ENCODE results near the gene SELL. TPM values are rescaled to one million over a fixed set of nuclear protein-coding genes. Genes with fewer than 3 reads are reported as not detected.
A peak's percentile ranks its signal among the peaks of the same experiment; 100 is the strongest.
"Not testable (repeated sequence)": the region's sequence is repeated elsewhere in the genome, so short reads cannot be mapped to it uniquely, and the experiment has no call there.

Gene SELL
- total RNA-seq, 2 experiments from 2014 or later = 204 to 216 TPM

DNA sequence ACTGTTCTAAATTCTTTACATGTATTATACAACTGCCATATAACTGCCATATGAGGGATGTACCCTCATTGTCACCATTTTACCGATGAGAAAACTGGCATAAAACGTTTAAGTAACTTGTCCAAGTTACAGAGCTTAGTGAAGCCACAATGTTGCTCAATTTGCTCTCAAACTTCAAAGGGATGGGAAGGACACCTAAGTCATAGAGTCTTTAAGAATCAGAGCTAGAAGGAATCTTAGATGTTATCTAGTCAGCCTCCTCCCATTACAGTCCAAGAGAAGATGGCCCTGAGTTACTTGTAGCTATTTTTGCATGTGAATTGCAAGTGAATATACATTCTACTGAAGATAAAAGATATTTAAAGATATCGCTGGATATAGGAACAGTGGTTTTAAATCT lies 31.7 kb downstream of the SELL start:
- Histone ChIP-seq H3K9me3 (ENCODE audit: control insufficient read depth in 1 of 2, insufficient read depth in 1 of 2, low read length in 2 of 2) (no peaks in the 10 kb centered on the region), H3K4me3 (ENCODE audit: low read length) (no peak overlapping the region), H3K36me3 (ENCODE audit: insufficient read depth, low read length) (no peaks in the 10 kb centered on the region), H3K27me3 (ENCODE audit: control insufficient read depth in 1 of 2, insufficient read depth in 2 of 2, low read length in 2 of 2) (no peaks in the 10 kb centered on the region), H3K4me1 (ENCODE audit: insufficient read depth, low read length) (peaks cover 54% of the 10 kb centered on the region), H3K27ac (ENCODE audit: low read depth in 1 of 2, low read length in 2 of 2) (no peak overlapping the region)
- TF ChIP-seq, protein P1, sequence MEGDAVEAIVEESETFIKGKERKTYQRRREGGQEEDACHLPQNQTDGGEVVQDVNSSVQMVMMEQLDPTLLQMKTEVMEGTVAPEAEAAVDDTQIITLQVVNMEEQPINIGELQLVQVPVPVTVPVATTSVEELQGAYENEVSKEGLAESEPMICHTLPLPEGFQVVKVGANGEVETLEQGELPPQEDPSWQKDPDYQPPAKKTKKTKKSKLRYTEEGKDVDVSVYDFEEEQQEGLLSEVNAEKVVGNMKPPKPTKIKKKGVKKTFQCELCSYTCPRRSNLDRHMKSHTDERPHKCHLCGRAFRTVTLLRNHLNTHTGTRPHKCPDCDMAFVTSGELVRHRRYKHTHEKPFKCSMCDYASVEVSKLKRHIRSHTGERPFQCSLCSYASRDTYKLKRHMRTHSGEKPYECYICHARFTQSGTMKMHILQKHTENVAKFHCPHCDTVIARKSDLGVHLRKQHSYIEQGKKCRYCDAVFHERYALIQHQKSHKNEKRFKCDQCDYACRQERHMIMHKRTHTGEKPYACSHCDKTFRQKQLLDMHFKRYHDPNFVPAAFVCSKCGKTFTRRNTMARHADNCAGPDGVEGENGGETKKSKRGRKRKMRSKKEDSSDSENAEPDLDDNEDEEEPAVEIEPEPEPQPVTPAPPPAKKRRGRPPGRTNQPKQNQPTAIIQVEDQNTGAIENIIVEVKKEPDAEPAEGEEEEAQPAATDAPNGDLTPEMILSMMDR (IDR thresholded peaks at IDR 0.05) = no peak
- ChIA-PET CTCF (interaction anchor here (1.5 to 1.7 kb wide), 2 partner anchors 11 to 32 kb away, joined by 4 read pairs; no protein-coding TSS in a partner anchor), POLR2A (interaction anchor here (0.7 to 11.0 kb wide), 4 partner anchors 13 to 94 kb away, joined by 3 to 150 read pairs (median 3); partner anchors contain the start of gene F5)
- H3K4me1 Mint-ChIP-seq (ENCODE audit: low read depth) = peaks cover 63% of the 10 kb centered on the region
- no peaks in the 10 kb centered on the region for H3K9me3 Mint-ChIP-seq
- DNase-seq (no peak), ATAC-seq (ENCODE audit: poor library complexity) (no peak)
- H3K27me3 Mint-ChIP-seq = no peaks in the 10 kb centered on the region
- H3K36me3 Mint-ChIP-seq (ENCODE audit: low read depth) = no peaks in the 10 kb centered on the region
- peak overlapping the region; percentile 72 for H3K27ac Mint-ChIP-seq
- intact Hi-C loops (cut with DNase I, micrococcal nuclease) = loop anchor here (1.0 to 5.0 kb wide), 2 partner anchors 41 to 67 kb away; no protein-coding TSS in a partner anchor
- H3K4me3 Mint-ChIP-seq = no peak overlapping the region

DNA sequence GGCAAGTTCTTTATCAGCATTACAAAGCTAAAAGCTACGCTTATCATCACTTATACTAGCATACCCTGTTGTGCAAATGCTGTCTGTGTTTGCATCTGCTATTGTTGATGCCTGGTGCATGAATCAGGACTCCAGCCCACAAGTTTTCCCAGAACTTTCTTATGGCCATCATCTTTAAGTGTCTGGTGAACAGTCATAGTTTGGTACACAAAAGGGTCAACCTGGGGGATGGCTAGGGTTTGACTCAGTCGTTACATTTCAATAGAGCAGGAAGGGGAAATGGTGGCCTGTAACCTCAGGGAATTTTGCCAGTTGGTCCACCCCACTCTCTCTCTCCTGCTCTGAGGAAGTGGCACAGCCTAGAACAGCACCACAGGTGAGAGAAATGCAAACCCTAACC lies 35.4 kb downstream of the SELL start:
- Mint-ChIP-seq H3K9me3 (peaks cover 3% of the 10 kb centered on the region), H3K36me3 (ENCODE audit: low read depth) (no peaks in the 10 kb centered on the region), H3K4me1 (ENCODE audit: low read depth) (peaks cover 66% of the 10 kb centered on the region), H3K27me3 (no peaks in the 10 kb centered on the region), H3K27ac (peak overlapping the region; percentile 55), H3K4me3 (peak overlapping the region; percentile 18)
- ChIA-PET CTCF (interaction anchor here (1.4 kb wide), 1 partner anchor 14 kb away, joined by 3 read pairs; no protein-coding TSS in a partner anchor), POLR2A (interaction anchor here (0.8 to 11.0 kb wide), 3 partner anchors 16 to 71 kb away, joined by 3 to 150 read pairs (median 3); no protein-coding TSS in a partner anchor)
- Histone ChIP-seq H3K4me1 (ENCODE audit: insufficient read depth, low read length) (peaks cover 31% of the 10 kb centered on the region), H3K27ac (ENCODE audit: low read depth in 1 of 2, low read length in 2 of 2) (no peak overlapping the region), H3K9me3 (ENCODE audit: control insufficient read depth in 1 of 2, insufficient read depth in 1 of 2, low read length in 2 of 2) (no peaks in the 10 kb centered on the region), H3K4me3 (ENCODE audit: low read length) (no peak overlapping the region), H3K27me3 (ENCODE audit: control insufficient read depth in 1 of 2, insufficient read depth in 2 of 2, low read length in 2 of 2) (no peaks in the 10 kb centered on the region), H3K36me3 (ENCODE audit: insufficient read depth, low read length) (no peaks in the 10 kb centered on the region)
- no peak for DNase-seq
- TF ChIP-seq, protein P1 (IDR thresholded peaks at IDR 0.05) = no peak
- ATAC-seq (ENCODE audit: poor library complexity) = no peak
- intact Hi-C loops (cut with DNase I, micrococcal nuclease) = no loop called here

DNA sequence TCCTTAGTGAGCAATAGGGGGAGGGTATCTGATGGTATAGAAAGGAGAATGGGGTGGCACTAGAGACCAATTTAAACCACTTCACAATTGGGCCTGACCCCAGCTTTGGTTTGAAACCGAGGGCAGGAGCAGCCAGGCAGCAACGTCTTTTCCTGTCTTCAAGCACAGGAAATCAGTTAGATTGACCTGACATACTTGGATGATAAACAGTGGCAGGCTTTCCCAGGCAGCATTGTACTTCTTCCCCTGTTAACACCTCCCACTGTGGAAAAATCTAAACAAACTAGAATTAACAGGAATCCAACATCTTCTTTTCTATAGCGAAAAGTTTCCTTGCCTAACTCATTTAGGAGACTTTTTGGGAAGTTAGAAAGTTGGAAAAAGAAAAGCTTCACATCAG lies 40.6 kb downstream of the SELL start:
- Mint-ChIP-seq H3K27me3 (no peaks in the 10 kb centered on the region), H3K4me1 (ENCODE audit: low read depth) (peaks cover 67% of the 10 kb centered on the region), H3K36me3 (ENCODE audit: low read depth) (peaks cover 10% of the 10 kb centered on the region), H3K4me3 (peak overlapping the region; percentile 50), H3K27ac (peak overlapping the region; percentile 82), H3K9me3 (peaks cover 3% of the 10 kb centered on the region)
- TF ChIP-seq, protein P1 (IDR thresholded peaks at IDR 0.05) = no peak
- H3K27me3 ChIP-seq (ENCODE audit: control insufficient read depth in 1 of 2, insufficient read depth in 2 of 2, low read length in 2 of 2) = no peaks in the 10 kb centered on the region
- no peaks in the 10 kb centered on the region for H3K9me3 ChIP-seq (ENCODE audit: control insufficient read depth in 1 of 2, insufficient read depth in 1 of 2, low read length in 2 of 2)
- no peak overlapping the region for H3K4me3 ChIP-seq (ENCODE audit: low read length)
- ChIA-PET CTCF (interaction anchor here (0.7 to 1.5 kb wide), 3 partner anchors 10 to 69 kb away, joined by 3 to 6 read pairs (median 5); no protein-coding TSS in a partner anchor), POLR2A (interaction anchor here (0.8 to 1.7 kb wide), 4 partner anchors 19 to 42 kb away, joined by 3 to 11 read pairs (median 4); no protein-coding TSS in a partner anchor)
- H3K27ac ChIP-seq (ENCODE audit: low read depth in 1 of 2, low read length in 2 of 2) = no peak overlapping the region
- intact Hi-C loops (cut with DNase I, micrococcal nuclease) = no loop called here
- ATAC-seq (ENCODE audit: poor library complexity) (no peak), DNase-seq (peak in 1 of 14 experiments; percentile 20)
- H3K36me3 ChIP-seq (ENCODE audit: insufficient read depth, low read length) = no peaks in the 10 kb centered on the region
- H3K4me1 ChIP-seq (ENCODE audit: insufficient read depth, low read length) = peaks cover 25% of the 10 kb centered on the region

DNA sequence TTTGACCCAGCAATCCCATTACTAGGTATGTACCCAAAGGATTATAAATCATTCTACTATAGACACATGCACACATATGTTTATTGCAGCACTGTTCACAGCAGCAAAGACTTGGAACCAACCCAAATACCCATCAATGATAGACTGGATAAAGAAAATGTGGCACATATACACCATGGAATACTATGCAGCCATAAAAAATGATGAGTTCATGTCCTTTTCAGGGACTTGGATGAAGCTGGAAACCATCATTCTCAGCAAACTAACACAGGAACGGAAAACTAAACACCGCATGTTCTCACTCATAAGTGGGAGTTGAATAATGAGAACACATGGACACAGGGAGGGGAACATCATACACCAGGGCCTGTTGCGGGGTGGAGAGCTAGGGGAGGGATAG lies 41.2 kb downstream of the SELL start:
- H3K36me3 Mint-ChIP-seq (ENCODE audit: low read depth); H3K9me3 Mint-ChIP-seq; ATAC-seq (ENCODE audit: poor library complexity); DNase-seq; H3K27ac ChIP-seq (ENCODE audit: low read depth in 1 of 2, low read length in 2 of 2); H3K9me3 ChIP-seq (ENCODE audit: control insufficient read depth in 1 of 2, insufficient read depth in 1 of 2, low read length in 2 of 2); H3K4me3 ChIP-seq (ENCODE audit: low read length); intact Hi-C loops (cut with DNase I, micrococcal nuclease); H3K36me3 ChIP-seq (ENCODE audit: insufficient read depth, low read length); H3K4me3 Mint-ChIP-seq; H3K27me3 ChIP-seq (ENCODE audit: control insufficient read depth in 1 of 2, insufficient read depth in 2 of 2, low read length in 2 of 2); H3K27me3 Mint-ChIP-seq: not testable (repeated sequence)
- Mint-ChIP-seq H3K4me1 (ENCODE audit: low read depth) (peaks cover 62% of the 10 kb centered on the region), H3K27ac (peak overlapping the region; percentile 82)
- ChIA-PET POLR2A (interaction anchor here (1.5 to 1.7 kb wide), 3 partner anchors 20 to 26 kb away, joined by 4 to 11 read pairs (median 5); no protein-coding TSS in a partner anchor), CTCF (interaction anchor here (0.7 to 1.5 kb wide), 2 partner anchors 10 to 68 kb away, joined by 5 to 6 read pairs; no protein-coding TSS in a partner anchor)
- H3K4me1 ChIP-seq (ENCODE audit: insufficient read depth, low read length) = peaks cover 24% of the 10 kb centered on the region
